HG03175 (cell line): ENCODE data around the gene TRAPPC3L.

ENCODE experiments used
- ATAC-seq: cut with Tn5 transposase; IDR thresholded peaks from one replicate; pipeline ENCODE4 v1.9.1; 2021; ENCODE audit warnings: mild to moderate bottlenecking, moderate library complexity; ENCODE audit not compliant: unreplicated experiment

The TRAPPC3L gene

DNA sequence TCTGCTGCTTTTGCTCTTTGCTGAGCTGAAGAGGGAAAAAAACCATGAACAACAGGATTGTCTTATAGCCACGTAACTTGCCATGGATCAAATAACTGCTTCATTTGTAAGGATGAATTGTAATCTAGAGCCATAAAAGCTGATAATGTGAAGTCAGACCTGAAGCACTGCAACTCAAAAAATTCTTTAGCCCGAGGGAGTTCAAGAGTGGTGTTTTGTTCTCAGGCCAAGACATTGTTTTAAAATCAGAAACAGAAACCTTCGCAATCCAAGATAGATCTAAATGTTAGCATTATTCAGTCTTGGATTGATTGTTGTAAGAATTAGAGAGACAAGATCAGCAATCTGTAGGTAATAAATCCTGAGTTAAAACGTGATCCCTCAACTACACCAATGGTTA is at the start of gene TRAPPC3L:
TSS of gene TRAPPC3L (minus strand) at position 34 of the 400 bp plus-strand sequence. CDS start 170 bp downstream, outside the sequence.
- no peak for ATAC-seq

DNA sequence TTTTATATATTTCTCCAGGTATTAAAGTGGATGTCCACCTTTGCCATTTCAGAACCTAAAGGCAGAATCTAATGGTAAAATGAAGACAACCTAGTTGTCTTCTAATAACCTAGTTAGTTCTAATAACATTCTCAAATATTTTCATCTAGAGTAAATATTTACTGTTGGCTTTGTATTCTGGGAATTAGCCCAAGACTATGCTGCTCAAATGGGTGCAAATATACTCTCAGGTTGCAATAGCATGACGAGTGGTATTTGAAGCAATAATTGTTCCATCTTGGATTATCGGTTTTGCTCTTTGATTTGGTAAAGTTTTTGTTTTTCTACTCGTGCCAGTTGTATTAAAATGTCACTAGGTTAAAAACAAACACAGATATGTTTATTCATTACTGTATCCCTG is 49.8 kb upstream of the TRAPPC3L start:
- ATAC-seq: no peak

DNA sequence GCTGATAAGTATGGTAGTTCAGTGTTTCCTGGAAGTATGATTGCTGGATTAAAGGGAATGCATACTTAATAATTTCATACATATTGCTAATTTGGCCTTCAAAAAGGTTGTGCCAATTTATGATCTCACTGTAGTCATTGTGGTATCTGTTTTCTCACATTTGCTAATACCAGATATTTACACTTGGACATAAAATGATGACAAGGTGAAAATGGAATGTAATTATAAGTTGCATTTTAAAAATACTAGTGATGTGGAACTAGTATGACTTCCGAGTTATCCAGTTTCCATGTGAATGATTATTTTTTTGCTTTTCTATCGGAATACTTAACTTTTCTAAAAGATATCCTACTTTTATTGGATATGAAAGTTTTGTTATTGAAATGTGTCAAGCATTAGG is 41.3 kb upstream of the TRAPPC3L start:
- ATAC-seq: no peak

- ATAC-seq: no peak
Observed at GRCh38 chr6:116586276-116586675, 40.8 kb upstream of the TRAPPC3L start.

GRCh38 chr6:116580198-116580597 is 34.7 kb upstream of the TRAPPC3L start:
- no peak for ATAC-seq

DNA sequence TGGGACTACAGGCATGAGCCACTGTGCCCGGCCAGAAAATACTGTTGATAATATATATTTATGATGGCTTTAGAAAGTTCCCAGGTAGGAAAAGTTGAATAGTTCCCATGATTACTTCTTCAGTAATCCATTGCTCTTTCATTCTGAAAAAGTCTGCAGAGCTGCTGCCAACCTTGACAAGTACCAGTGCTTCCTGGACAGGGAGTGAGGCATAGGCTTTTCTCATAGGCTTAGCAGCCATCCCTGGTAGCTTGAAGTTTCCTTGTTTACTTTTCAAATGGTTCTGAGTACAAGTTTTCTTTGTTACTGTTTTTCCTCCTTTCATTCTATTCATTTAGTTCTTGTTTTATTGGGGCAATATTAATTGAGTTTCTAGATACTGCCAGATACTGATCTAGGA is 33.7 kb upstream of the TRAPPC3L start:
- no peak for ATAC-seq

DNA sequence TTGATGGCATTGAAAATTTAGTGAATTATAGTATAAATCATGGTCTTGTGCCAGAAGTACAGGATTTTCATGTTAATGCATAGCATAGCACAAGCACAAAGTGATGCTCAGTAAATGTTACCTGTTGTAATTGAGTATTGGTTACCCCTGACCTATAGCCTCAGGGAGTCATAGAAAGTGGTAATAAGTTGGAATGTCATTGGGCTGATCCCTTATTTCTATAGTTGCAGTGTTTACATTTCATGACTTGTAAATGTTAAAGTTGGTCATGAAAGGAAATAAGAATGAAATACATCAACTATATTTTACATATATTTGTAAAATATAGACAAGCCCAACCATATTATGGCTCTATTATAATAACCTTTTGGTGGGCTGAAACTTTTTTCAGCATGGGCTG is 32.9 kb upstream of the TRAPPC3L start:
- ATAC-seq: no peak

DNA sequence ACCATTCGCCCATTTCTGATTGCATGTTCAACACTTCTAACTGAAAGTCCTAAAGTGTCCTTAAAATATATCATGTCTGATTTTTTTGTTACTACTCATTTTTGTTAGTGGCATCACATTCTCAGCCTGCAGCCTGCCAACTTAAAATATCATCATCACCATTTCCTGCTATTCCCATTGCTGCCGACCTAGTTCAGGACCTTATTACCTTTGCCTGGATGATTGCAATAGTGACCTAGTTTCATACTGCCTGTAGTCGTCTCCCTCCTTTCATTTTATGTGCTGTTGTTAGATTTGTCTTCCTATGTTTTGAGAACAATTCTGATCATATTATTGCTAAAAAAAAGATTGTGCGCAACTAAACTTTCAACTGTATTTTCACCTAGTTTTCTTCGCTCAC is 32.0 kb upstream of the TRAPPC3L start:
- ATAC-seq: no peak

DNA sequence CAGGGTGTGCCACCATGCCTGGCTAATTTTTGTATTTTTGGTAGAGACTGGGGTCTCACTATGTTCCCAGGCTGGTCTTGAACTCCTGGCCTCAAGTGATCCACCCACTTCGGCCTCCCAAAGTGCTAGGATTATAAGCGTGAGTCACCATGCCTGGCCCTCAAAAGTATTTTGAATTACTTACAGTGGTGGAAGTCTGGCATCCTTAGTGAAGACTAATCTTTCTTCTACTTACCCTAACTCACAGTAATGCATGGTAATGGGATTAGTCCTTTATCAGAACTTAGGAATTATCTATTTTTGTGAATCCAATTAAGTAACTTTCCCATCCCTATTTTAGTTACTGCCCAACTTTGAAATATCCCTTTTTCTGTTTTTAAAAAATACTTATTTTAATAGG is 29.7 kb upstream of the TRAPPC3L start:
- no peak for ATAC-seq

DNA sequence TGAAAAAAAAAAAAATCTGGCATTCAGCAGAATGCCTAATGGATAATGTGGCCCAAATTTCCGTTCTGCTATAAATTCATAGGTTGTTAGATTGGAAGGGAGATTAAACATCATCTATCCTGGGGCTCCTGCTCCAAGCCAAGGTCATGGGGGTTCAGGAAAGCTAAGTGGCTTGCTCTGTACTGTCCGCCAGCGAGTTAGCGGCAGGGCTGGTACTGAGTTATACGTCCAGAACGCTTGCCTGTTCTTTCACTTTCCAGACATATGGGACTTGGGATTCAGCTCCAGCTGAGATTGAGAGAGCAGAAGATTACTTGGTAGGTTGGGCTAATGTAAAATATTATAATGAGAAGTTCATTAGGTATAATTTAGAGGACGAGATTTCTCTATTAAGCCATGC is 26.7 kb upstream of the TRAPPC3L start:
- ATAC-seq: no peak

DNA sequence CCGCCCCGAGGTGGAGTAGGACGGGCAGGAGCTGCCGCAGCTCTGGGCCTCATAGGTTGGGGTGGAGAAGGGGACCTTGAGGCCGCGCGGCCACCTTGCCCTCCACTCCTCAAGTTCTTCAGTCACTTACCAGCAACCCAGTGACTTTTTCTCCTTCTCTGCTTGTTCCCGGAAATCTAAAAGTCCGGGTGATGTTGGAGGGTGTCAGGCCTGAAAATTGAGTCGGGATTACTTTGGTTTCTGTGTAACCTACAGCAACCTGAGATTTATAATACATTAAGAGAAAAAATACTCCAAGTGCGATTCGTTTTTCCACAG is 26.2 kb upstream of the TRAPPC3L start:
- no peak for ATAC-seq

GRCh38 chr6:116570856-116571682 is 25.6 kb upstream of the TRAPPC3L start, which contains the start of gene RWDD1:
Gene RWDD1 (plus strand): TSS chr6:116571504. CDS start chr6:116571583, 79 bp downstream.
- peak; percentile 95 for ATAC-seq

DNA sequence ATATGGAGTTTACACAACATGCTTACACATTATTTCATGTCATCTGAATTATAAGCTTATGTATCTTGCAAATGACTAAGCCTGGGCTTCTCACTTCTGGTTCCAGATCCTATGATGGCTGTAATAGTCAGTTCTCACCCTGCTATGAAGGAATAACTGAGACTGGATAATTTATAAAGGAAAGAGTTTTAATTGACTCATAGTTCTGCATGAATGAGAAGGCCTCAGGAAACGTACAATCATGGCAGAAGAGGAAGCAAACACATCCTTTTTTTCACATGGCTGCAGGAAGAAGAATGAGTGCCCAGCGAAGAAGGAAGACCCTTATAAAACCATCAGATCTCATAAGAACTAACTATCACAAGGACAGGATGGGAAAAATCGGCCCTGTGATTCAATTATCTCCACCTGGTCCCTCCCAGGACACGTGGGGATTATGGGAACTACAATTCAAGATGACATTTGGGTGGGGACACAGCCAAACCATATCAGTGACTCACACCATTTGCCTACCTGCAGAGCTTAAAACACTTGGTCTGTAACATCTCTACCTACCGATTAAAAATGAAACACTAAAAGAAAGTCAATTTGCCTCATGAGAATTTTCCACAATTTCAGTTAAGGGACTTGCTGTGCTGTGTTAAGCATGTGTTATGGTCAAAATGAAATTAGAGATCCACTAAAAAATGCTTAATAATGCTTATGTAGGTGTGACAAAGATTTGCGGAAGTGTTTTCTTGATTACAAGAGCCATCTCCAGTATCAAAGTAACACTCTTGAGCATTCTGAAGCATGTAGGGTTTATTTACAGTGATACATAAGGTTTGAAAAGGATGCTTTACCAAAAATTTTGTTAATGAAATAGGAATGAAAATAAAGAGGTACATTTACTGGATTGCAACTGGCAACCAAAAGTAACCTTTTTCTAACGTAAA is 23.6 kb upstream of the TRAPPC3L start:
- ATAC-seq: no peak

DNA sequence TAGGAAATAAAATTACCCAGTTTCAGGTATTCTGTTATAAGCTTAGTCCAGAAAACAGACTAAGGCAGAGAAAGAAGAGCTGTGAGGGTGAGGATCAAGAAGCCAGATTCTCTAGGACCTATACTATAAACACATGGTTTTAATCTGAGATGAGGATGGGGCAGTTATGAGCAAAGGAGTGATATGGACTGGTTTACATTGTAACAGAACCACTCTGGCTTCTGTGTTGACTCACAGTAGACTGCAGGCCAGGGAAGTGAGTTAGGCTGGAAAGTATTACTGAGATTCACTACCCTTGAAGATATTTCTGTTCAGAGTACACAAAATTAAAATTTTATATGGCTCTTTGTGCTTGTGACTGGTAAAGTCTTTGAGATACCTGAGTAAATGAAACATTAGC is 22.6 kb upstream of the TRAPPC3L start:
- ATAC-seq: no peak

- ATAC-seq: no peak
Observed at GRCh38 chr6:116564921-116565872, 19.7 kb upstream of the TRAPPC3L start.

DNA sequence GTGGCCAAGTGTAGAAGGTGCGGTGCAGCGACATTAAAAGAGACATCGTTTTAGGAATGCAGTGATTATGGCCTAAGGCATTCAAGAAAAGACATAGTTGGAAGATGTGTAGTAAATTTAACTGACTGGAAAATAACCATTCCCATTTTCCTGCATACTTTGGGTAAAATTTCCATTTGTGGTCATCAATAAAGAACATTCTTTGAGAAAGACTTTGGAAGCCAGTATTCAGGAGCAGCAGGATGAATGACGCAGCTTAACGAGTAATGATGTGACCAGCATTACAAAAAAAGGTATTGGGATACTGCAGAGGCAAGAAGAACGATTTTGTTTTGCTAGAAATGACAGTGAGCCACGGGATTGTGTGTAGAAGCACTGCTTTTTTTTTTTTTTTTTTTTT is 18.8 kb upstream of the TRAPPC3L start:
- ATAC-seq: no peak

GRCh38 chr6:116563830-116564229 is 18.3 kb upstream of the TRAPPC3L start:
- ATAC-seq: no peak

GRCh38 chr6:116562614-116563013 is 17.1 kb upstream of the TRAPPC3L start:
- no peak for ATAC-seq

GRCh38 chr6:116562019-116562403 is 16.5 kb upstream of the TRAPPC3L start:
- no peak for ATAC-seq

DNA sequence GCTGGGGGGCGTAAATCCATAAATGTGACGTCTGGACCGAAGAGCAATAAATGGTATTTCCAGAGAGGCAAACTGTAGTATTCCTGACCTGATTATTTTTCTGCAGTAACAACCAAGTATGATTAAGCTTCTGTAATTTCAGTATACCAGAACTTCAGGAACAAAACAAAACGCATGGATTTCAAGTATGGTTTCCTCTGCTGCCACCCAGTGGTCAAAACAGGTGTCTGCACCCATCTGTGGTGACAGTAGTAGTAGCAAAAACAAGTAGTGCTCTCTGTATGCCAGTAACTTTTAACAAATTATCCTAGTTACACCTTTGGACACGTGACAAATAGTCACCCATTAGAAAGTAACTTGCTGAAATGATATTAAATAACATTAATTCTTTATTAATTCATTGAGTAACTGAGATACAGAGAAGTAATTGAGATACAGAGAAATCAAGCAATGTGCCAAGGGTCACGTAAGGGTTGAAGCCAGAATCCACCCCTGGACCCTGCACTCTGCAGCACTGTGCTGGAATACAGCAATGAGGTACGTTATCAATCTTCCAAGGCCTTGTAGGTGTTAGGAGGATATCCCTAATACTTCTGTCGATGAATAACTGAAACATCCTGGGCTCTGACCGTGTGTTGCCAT is 16.0 kb upstream of the TRAPPC3L start:
- peak; percentile 80 for ATAC-seq
